Measurements from ENCODE around the gene IDH3G.

IDH3G gene

GRCh38 chrX:153814591-153815315 lies 20.6 kb upstream of the IDH3G start:
- H3K4me3 ChIP-seq (ENCODE audit: low read length), result no peak overlapping the region
- no peak for TF ChIP-seq CTCF (IDR thresholded peaks at IDR 0.05; ENCODE audit: insufficient read depth, low read depth, low read length, missing control alignments)

GRCh38 chrX:153813161-153813560 lies 19.0 kb upstream of the IDH3G start:
- H3K4me3 ChIP-seq (ENCODE audit: low read length), result no peak overlapping the region
- DNase-seq (ENCODE audit: low read depth), result no peak
- no peak for TF ChIP-seq CTCF (IDR thresholded peaks at IDR 0.05; ENCODE audit: insufficient read depth, low read depth, low read length, missing control alignments)

More at GRCh38 chrX:153814591-153815315, 20.6 kb upstream of the IDH3G start:
- DNase-seq (ENCODE audit: low read depth), result no peak

- DNase-seq (ENCODE audit: low read depth), result no peak
- H3K4me3 ChIP-seq (ENCODE audit: low read length), result no peak overlapping the region
- TF ChIP-seq CTCF (IDR thresholded peaks at IDR 0.05; ENCODE audit: insufficient read depth, low read depth, low read length, missing control alignments), result no peak
Measured at GRCh38 chrX:153812220-153812619, 18.0 kb upstream of the IDH3G start.

GRCh38 chrX:153807976-153808375 lies 13.8 kb upstream of the IDH3G start:
- TF ChIP-seq CTCF (IDR thresholded peaks at IDR 0.05; ENCODE audit: insufficient read depth, low read depth, low read length, missing control alignments), result no peak
- no peak for DNase-seq (ENCODE audit: low read depth)
- no peak overlapping the region for H3K4me3 ChIP-seq (ENCODE audit: low read length)

GRCh38 chrX:153806999-153807575 lies 12.9 kb upstream of the IDH3G start:
- no peak for DNase-seq (ENCODE audit: low read depth)
- TF ChIP-seq CTCF (IDR thresholded peaks at IDR 0.05; ENCODE audit: insufficient read depth, low read depth, low read length, missing control alignments), result no peak
- no peak overlapping the region for H3K4me3 ChIP-seq (ENCODE audit: low read length)

GRCh38 chrX:153805436-153805835 lies 11.3 kb upstream of the IDH3G start:
- DNase-seq (ENCODE audit: low read depth), result no peak
- TF ChIP-seq CTCF (IDR thresholded peaks at IDR 0.05; ENCODE audit: insufficient read depth, low read depth, low read length, missing control alignments), result no peak
- H3K4me3 ChIP-seq (ENCODE audit: low read length), result no peak overlapping the region

GRCh38 chrX:153804621-153805020 lies 10.4 kb upstream of the IDH3G start:
- no peak for DNase-seq (ENCODE audit: low read depth)
- TF ChIP-seq CTCF (IDR thresholded peaks at IDR 0.05; ENCODE audit: insufficient read depth, low read depth, low read length, missing control alignments), result no peak
- H3K4me3 ChIP-seq (ENCODE audit: low read length), result no peak overlapping the region
